Vagina (tissue), 2 donors: ENCODE data around the gene POLR2C. TPM values are rescaled to one million over a fixed set of nuclear protein-coding genes. Genes with fewer than 3 reads are reported as not detected.

Source experiments
- DNase-seq, 2 donors: peaks; one replicate each; pipeline ENCODE4 v3.0.0-alpha.2; 2017; ENCODE audit errors: extremely low spot score in 2 of 2
- H3K27ac ChIP-seq: fragments of 200-600 bp; sonication (generic); one replicate; pipeline ENCODE4 v1.5.1; 2019
- H3K27me3 ChIP-seq: fragments of 200-600 bp; sonication (generic); one replicate; pipeline ENCODE4 v1.5.1; 2019
- H3K36me3 ChIP-seq, 2 donors: fragments of 200-600 bp; sonication (generic); one replicate each; pipeline ENCODE4 v1.5.1; 2017 to 2019
- H3K4me1 ChIP-seq: fragments of 200-600 bp; sonication (generic); one replicate; pipeline ENCODE4 v1.5.1; 2019
- H3K4me3 ChIP-seq, 2 donors: fragments of 200-600 bp; sonication (generic); 1 replicate in 1 of 2; 2 replicates in 1 of 2; pipeline ENCODE4 v1.5.1; 2016 to 2019
- H3K9me3 ChIP-seq: fragments of 200-600 bp; sonication (generic); one replicate; pipeline ENCODE4 v1.5.1; 2019
- POLR2A ChIP-seq, 2 donors: fragments of 450-650 bp; IDR thresholded peaks; one replicate each; pipeline ENCODE4 v1.6.1; 2017; ENCODE audit warnings: antibody characterized with exemption in 2 of 2, mild to moderate bottlenecking in 2 of 2, moderate library complexity in 2 of 2
- POLR2AphosphoS5 ChIP-seq, 2 donors: sonication (generic); formaldehyde crosslinking; IDR thresholded peaks; one replicate each; pipeline ENCODE4 v1.9.0; 2017; ENCODE audit warnings: antibody characterized with exemption in 2 of 2, mild to moderate bottlenecking in 2 of 2, low read depth in 1 of 2; ENCODE audit not compliant: insufficient read depth in 1 of 2
- intact Hi-C: fragments of 100-400 bp; cut with DNase I; formaldehyde crosslinking; loops from one replicate; pipeline ENCODE4 v1.15.1; 2023
- total RNA-seq: library from RNA; depleted of rRNA; stranded (reverse); fragments of >200 nt; gene quantifications from one replicate; pipeline ENCODE4 v1.2.3, GENCODE V29; 2016
- TF ChIP-seq, protein P1 (sequence below), 3 experiments: fragments of 450-650 bp in 2 of 3; fragments of 200-600 bp in 1 of 3; sonication (generic) in 1 of 3; IDR thresholded peaks; one replicate each; pipeline ENCODE4 v1.5.1; 2017 to 2019; ENCODE audit warnings: antibody characterized with exemption in 3 of 3, mild to moderate bottlenecking in 2 of 3, moderate library complexity in 2 of 3

The POLR2C gene
- total RNA-seq, 1 donor from 2014 or later: 127 TPM

GRCh38 chr16:57475711-57476339 lies 13.3 kb downstream of the POLR2C start:
- Histone ChIP-seq H3K27ac (no peak overlapping the region), H3K36me3 (peaks cover 0 to 20% of the 10 kb centered on the region in 2 donors)

DNA sequence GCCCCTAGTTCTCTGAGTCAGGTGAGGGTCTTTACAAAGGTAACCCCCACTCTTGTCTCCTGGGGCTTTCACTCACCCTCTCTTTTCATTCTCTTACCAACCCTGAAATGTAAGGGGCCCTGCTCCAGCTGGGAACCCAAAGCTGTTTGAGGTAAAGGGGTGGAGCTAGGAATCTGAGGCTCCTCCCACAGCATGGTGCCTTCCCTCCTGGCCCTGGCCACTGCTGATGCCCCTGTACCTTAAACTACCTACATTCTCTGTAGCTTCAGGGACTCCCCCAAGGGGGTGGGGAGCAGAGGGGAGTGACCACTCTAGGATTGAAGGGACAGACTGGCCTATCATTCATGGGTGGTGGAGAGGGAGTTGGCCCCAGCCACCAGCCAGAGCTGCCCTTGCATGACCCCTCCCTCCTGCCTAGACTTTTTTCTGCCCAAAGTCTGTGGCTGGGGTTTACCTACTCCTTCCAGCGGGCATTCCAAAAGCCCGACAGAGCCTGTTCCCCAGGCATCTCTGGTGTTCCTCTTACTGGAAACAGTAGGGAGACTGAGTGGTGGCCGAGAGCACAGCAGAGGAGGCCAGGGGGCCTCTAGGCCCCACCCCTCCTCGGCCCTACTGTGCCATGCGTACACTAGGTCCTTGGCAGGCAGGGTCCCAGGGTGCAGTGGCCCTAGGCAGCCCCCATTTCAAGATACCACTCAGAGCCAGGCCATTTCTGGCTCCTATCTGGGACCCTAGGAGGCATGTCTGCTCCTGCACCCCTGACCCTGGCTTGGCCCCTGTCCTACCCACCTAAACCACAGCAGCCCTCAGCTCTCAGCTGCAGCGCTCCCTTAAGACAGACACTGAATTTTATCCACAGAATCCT lies 14.3 kb downstream of the POLR2C start:
- TF ChIP-seq POLR2A (IDR thresholded peaks at IDR 0.05) (no peak), POLR2AphosphoS5 (IDR thresholded peaks at IDR 0.05; ENCODE audit: insufficient read depth in 1 of 2, low read depth in 1 of 2) (no peak)
- TF ChIP-seq, protein P1, sequence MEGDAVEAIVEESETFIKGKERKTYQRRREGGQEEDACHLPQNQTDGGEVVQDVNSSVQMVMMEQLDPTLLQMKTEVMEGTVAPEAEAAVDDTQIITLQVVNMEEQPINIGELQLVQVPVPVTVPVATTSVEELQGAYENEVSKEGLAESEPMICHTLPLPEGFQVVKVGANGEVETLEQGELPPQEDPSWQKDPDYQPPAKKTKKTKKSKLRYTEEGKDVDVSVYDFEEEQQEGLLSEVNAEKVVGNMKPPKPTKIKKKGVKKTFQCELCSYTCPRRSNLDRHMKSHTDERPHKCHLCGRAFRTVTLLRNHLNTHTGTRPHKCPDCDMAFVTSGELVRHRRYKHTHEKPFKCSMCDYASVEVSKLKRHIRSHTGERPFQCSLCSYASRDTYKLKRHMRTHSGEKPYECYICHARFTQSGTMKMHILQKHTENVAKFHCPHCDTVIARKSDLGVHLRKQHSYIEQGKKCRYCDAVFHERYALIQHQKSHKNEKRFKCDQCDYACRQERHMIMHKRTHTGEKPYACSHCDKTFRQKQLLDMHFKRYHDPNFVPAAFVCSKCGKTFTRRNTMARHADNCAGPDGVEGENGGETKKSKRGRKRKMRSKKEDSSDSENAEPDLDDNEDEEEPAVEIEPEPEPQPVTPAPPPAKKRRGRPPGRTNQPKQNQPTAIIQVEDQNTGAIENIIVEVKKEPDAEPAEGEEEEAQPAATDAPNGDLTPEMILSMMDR (IDR thresholded peaks at IDR 0.05): no peak
- peaks cover 0 to 16% of the 10 kb centered on the region in 2 donors for H3K36me3 ChIP-seq
- no peaks in the 10 kb centered on the region for H3K9me3 ChIP-seq
- H3K4me1 ChIP-seq: peaks cover 64% of the 10 kb centered on the region
- intact Hi-C loops: no loop called here
- no peaks in the 10 kb centered on the region for H3K27me3 ChIP-seq
- no peak for DNase-seq
- H3K27ac ChIP-seq: peak overlapping the region; percentile 33
- H3K4me3 ChIP-seq: no peak overlapping the region

More at GRCh38 chr16:57475711-57476339, 13.3 kb downstream of the POLR2C start:
- Histone ChIP-seq H3K27me3 (no peaks in the 10 kb centered on the region), H3K9me3 (no peaks in the 10 kb centered on the region), H3K4me1 (peaks cover 69% of the 10 kb centered on the region), H3K4me3 (no peak overlapping the region)
- TF ChIP-seq POLR2AphosphoS5 (IDR thresholded peaks at IDR 0.05; ENCODE audit: insufficient read depth in 1 of 2, low read depth in 1 of 2) (no peak), POLR2A (IDR thresholded peaks at IDR 0.05) (no peak)
- TF ChIP-seq, protein P1 (IDR thresholded peaks at IDR 0.05): peak in 1 of 3 experiments; percentile 21
- DNase-seq: no peak
- intact Hi-C loops: no loop called here

- no peaks in the 10 kb centered on the region for H3K9me3 ChIP-seq
- no peak for DNase-seq
- H3K36me3 ChIP-seq: peaks cover 0 to 11% of the 10 kb centered on the region in 2 donors
- peaks cover 56% of the 10 kb centered on the region for H3K4me1 ChIP-seq
- intact Hi-C loops: no loop called here
- H3K27ac ChIP-seq: no peak overlapping the region
- no peaks in the 10 kb centered on the region for H3K27me3 ChIP-seq
- TF ChIP-seq POLR2A (IDR thresholded peaks at IDR 0.05) (no peak), POLR2AphosphoS5 (IDR thresholded peaks at IDR 0.05; ENCODE audit: insufficient read depth in 1 of 2, low read depth in 1 of 2) (no peak)
- TF ChIP-seq, protein P1 (IDR thresholded peaks at IDR 0.05): no peak
- no peak overlapping the region for H3K4me3 ChIP-seq
These were observed 15.2 kb downstream of the POLR2C start for GRCh38 chr16:57477531-57478202.

GRCh38 chr16:57478396-57479204 lies 16.1 kb downstream of the POLR2C start:
- Histone ChIP-seq H3K27me3 (no peaks in the 10 kb centered on the region), H3K27ac (peak overlapping the region; percentile 74), H3K4me1 (peaks cover 62% of the 10 kb centered on the region), H3K4me3 (peak overlapping the region; percentile 49 to 50), H3K36me3 (peaks cover 0 to 4% of the 10 kb centered on the region in 2 donors), H3K9me3 (no peaks in the 10 kb centered on the region)
- intact Hi-C loops: no loop called here
- no peak for DNase-seq
- TF ChIP-seq POLR2AphosphoS5 (IDR thresholded peaks at IDR 0.05; ENCODE audit: insufficient read depth in 1 of 2, low read depth in 1 of 2): no peak
- no peak for TF ChIP-seq POLR2A (IDR thresholded peaks at IDR 0.05)
- TF ChIP-seq, protein P1 (IDR thresholded peaks at IDR 0.05): no peak
